Measurements from ENCODE around the gene PRR12. TPM values are rescaled to one million over a fixed set of nuclear protein-coding genes. Genes with fewer than 3 reads are reported as not detected.

PRR12 gene
- polyA plus RNA-seq, 1 donor, result 19.1 TPM

GRCh38 chr19:49597703-49597974 lies 6.7 kb downstream of the PRR12 start:
- DNase-seq, result no peak
- H3K27ac ChIP-seq (ENCODE audit: low read length), result no peak overlapping the region
- no peaks in the 10 kb centered on the region for H3K27me3 ChIP-seq (ENCODE audit: control insufficient read depth, insufficient read depth, low read length)
- peaks cover 11% of the 10 kb centered on the region for H3K4me1 ChIP-seq (ENCODE audit: control insufficient read depth, insufficient read depth, low read length)
- WGBS (ENCODE audit: insufficient coverage, low lambda C conversion rate), result no CpG with 5 or more reads among the region's 29 CpGs
- no peak overlapping the region for H3K4me3 ChIP-seq (ENCODE audit: low read length)
- H3K36me3 ChIP-seq (ENCODE audit: control insufficient read depth, insufficient read depth, low read length), result peaks cover 77% of the 10 kb centered on the region
- peaks cover 8% of the 10 kb centered on the region for H3K9me3 ChIP-seq (ENCODE audit: control insufficient read depth, low read depth, low read length)

- Histone ChIP-seq H3K4me1 (ENCODE audit: control insufficient read depth, insufficient read depth, low read length) (peaks cover 2% of the 10 kb centered on the region), H3K27ac (ENCODE audit: low read length) (no peak overlapping the region), H3K9me3 (ENCODE audit: control insufficient read depth, low read depth, low read length) (peaks cover 8% of the 10 kb centered on the region), H3K36me3 (ENCODE audit: control insufficient read depth, insufficient read depth, low read length) (peaks cover 82% of the 10 kb centered on the region), H3K27me3 (ENCODE audit: control insufficient read depth, insufficient read depth, low read length) (no peaks in the 10 kb centered on the region), H3K4me3 (ENCODE audit: low read length) (no peak overlapping the region)
- no peak for DNase-seq
- no CpG with 5 or more reads among the region's 26 CpGs for WGBS (ENCODE audit: insufficient coverage, low lambda C conversion rate)
These were observed 8.7 kb downstream of the PRR12 start for GRCh38 chr19:49599378-49600295.

GRCh38 chr19:49601482-49602038 lies 10.6 kb downstream of the PRR12 start:
- Histone ChIP-seq H3K36me3 (ENCODE audit: control insufficient read depth, insufficient read depth, low read length) (peaks cover 80% of the 10 kb centered on the region), H3K27ac (ENCODE audit: low read length) (no peak overlapping the region), H3K9me3 (ENCODE audit: control insufficient read depth, low read depth, low read length) (peaks cover 4% of the 10 kb centered on the region), H3K4me3 (ENCODE audit: low read length) (no peak overlapping the region), H3K4me1 (ENCODE audit: control insufficient read depth, insufficient read depth, low read length) (no peaks in the 10 kb centered on the region), H3K27me3 (ENCODE audit: control insufficient read depth, insufficient read depth, low read length) (no peaks in the 10 kb centered on the region)
- no peak for DNase-seq
- no CpG with 5 or more reads among the region's 38 CpGs for WGBS (ENCODE audit: insufficient coverage, low lambda C conversion rate)

GRCh38 chr19:49602806-49603205 lies 11.8 kb downstream of the PRR12 start:
- H3K36me3 ChIP-seq (ENCODE audit: control insufficient read depth, insufficient read depth, low read length), result peaks cover 83% of the 10 kb centered on the region
- H3K4me1 ChIP-seq (ENCODE audit: control insufficient read depth, insufficient read depth, low read length), result no peaks in the 10 kb centered on the region
- no peaks in the 10 kb centered on the region for H3K27me3 ChIP-seq (ENCODE audit: control insufficient read depth, insufficient read depth, low read length)
- no peak overlapping the region for H3K4me3 ChIP-seq (ENCODE audit: low read length)
- no peak overlapping the region for H3K27ac ChIP-seq (ENCODE audit: low read length)
- H3K9me3 ChIP-seq (ENCODE audit: control insufficient read depth, low read depth, low read length), result no peaks in the 10 kb centered on the region
- no peak for DNase-seq
- WGBS (ENCODE audit: insufficient coverage, low lambda C conversion rate), result no CpG with 5 or more reads among the region's 2 CpGs

GRCh38 chr19:49605605-49606004 lies 14.6 kb downstream of the PRR12 start:
- Histone ChIP-seq H3K36me3 (ENCODE audit: control insufficient read depth, insufficient read depth, low read length) (peaks cover 79% of the 10 kb centered on the region), H3K27me3 (ENCODE audit: control insufficient read depth, insufficient read depth, low read length) (no peaks in the 10 kb centered on the region), H3K4me1 (ENCODE audit: control insufficient read depth, insufficient read depth, low read length) (no peaks in the 10 kb centered on the region), H3K27ac (ENCODE audit: low read length) (no peak overlapping the region), H3K9me3 (ENCODE audit: control insufficient read depth, low read depth, low read length) (no peaks in the 10 kb centered on the region), H3K4me3 (ENCODE audit: low read length) (no peak overlapping the region)
- no CpG with 5 or more reads among the region's 7 CpGs for WGBS (ENCODE audit: insufficient coverage, low lambda C conversion rate)
- no peak for DNase-seq

GRCh38 chr19:49609499-49610092 lies 18.6 kb downstream of the PRR12 start:
- WGBS (ENCODE audit: insufficient coverage, low lambda C conversion rate), result 93% methylated on average over 3 of the region's 12 CpGs
- H3K4me1 ChIP-seq (ENCODE audit: control insufficient read depth, insufficient read depth, low read length), result peaks cover 7% of the 10 kb centered on the region
- peaks cover 70% of the 10 kb centered on the region for H3K36me3 ChIP-seq (ENCODE audit: control insufficient read depth, insufficient read depth, low read length)
- no peak overlapping the region for H3K4me3 ChIP-seq (ENCODE audit: low read length)
- H3K9me3 ChIP-seq (ENCODE audit: control insufficient read depth, low read depth, low read length), result no peaks in the 10 kb centered on the region
- DNase-seq, result no peak
- H3K27me3 ChIP-seq (ENCODE audit: control insufficient read depth, insufficient read depth, low read length), result no peaks in the 10 kb centered on the region
- no peak overlapping the region for H3K27ac ChIP-seq (ENCODE audit: low read length)

- Histone ChIP-seq H3K36me3 (ENCODE audit: control insufficient read depth, insufficient read depth, low read length) (peaks cover 73% of the 10 kb centered on the region), H3K27ac (ENCODE audit: low read length) (no peak overlapping the region), H3K4me1 (ENCODE audit: control insufficient read depth, insufficient read depth, low read length) (peaks cover 7% of the 10 kb centered on the region), H3K9me3 (ENCODE audit: control insufficient read depth, low read depth, low read length) (peaks cover 4% of the 10 kb centered on the region), H3K27me3 (ENCODE audit: control insufficient read depth, insufficient read depth, low read length) (no peaks in the 10 kb centered on the region), H3K4me3 (ENCODE audit: low read length) (no peak overlapping the region)
- no peak for DNase-seq
- 80% methylated on average over 2 of the region's 4 CpGs for WGBS (ENCODE audit: insufficient coverage, low lambda C conversion rate)
These were observed 22.4 kb downstream of the PRR12 start for GRCh38 chr19:49613374-49613773.

- Histone ChIP-seq H3K4me1 (ENCODE audit: control insufficient read depth, insufficient read depth, low read length) (peaks cover 7% of the 10 kb centered on the region), H3K9me3 (ENCODE audit: control insufficient read depth, low read depth, low read length) (peaks cover 4% of the 10 kb centered on the region), H3K27ac (ENCODE audit: low read length) (no peak overlapping the region), H3K4me3 (ENCODE audit: low read length) (no peak overlapping the region), H3K36me3 (ENCODE audit: control insufficient read depth, insufficient read depth, low read length) (peaks cover 69% of the 10 kb centered on the region), H3K27me3 (ENCODE audit: control insufficient read depth, insufficient read depth, low read length) (no peaks in the 10 kb centered on the region)
- 100% methylated on average over 3 of the region's 19 CpGs for WGBS (ENCODE audit: insufficient coverage, low lambda C conversion rate)
- DNase-seq, result no peak
These were observed 23.3 kb downstream of the PRR12 start for GRCh38 chr19:49614096-49614833.

- Histone ChIP-seq H3K36me3 (ENCODE audit: control insufficient read depth, insufficient read depth, low read length) (peaks cover 69% of the 10 kb centered on the region), H3K4me1 (ENCODE audit: control insufficient read depth, insufficient read depth, low read length) (peaks cover 7% of the 10 kb centered on the region), H3K27me3 (ENCODE audit: control insufficient read depth, insufficient read depth, low read length) (no peaks in the 10 kb centered on the region), H3K4me3 (ENCODE audit: low read length) (no peak overlapping the region), H3K9me3 (ENCODE audit: control insufficient read depth, low read depth, low read length) (peaks cover 4% of the 10 kb centered on the region), H3K27ac (ENCODE audit: low read length) (no peak overlapping the region)
- no peak for DNase-seq
- WGBS (ENCODE audit: insufficient coverage, low lambda C conversion rate), result no CpG with 5 or more reads among the region's 23 CpGs
These were observed 24.9 kb downstream of the PRR12 start for GRCh38 chr19:49615861-49616260.

- no CpG with 5 or more reads among the region's 7 CpGs for WGBS (ENCODE audit: insufficient coverage, low lambda C conversion rate)
- no peak overlapping the region for H3K4me3 ChIP-seq (ENCODE audit: low read length)
- no peak overlapping the region for H3K27ac ChIP-seq (ENCODE audit: low read length)
- peaks cover 68% of the 10 kb centered on the region for H3K36me3 ChIP-seq (ENCODE audit: control insufficient read depth, insufficient read depth, low read length)
- H3K9me3 ChIP-seq (ENCODE audit: control insufficient read depth, low read depth, low read length), result peaks cover 4% of the 10 kb centered on the region
- H3K4me1 ChIP-seq (ENCODE audit: control insufficient read depth, insufficient read depth, low read length), result peaks cover 7% of the 10 kb centered on the region
- H3K27me3 ChIP-seq (ENCODE audit: control insufficient read depth, insufficient read depth, low read length), result no peaks in the 10 kb centered on the region
- no peak for DNase-seq
These were observed 25.6 kb downstream of the PRR12 start for GRCh38 chr19:49616532-49616931.
